GM12864 (cell line): ENCODE results near the gene EXOC3.

Experiments
- DNase-seq: peaks from one replicate; pipeline ENCODE4 v3.0.0-alpha.2; 2011; ENCODE audit warnings: low read depth
- H3K4me3 ChIP-seq: 2 replicates; pipeline ENCODE4 v1.5.1; 2011; ENCODE audit warnings: mild to moderate bottlenecking, low read depth, low read length, control low read depth
- CTCF ChIP-seq: IDR thresholded peaks from 2 replicates; pipeline ENCODE4 v1.5.1; 2011; ENCODE audit warnings: low read depth, mild to moderate bottlenecking, moderate library complexity, low read length, control low read depth, inconsistent platforms; ENCODE audit errors: missing control alignments

The EXOC3 gene

GRCh38 chr5:428754-429452 lies 14.1 kb upstream of the EXOC3 start:
- DNase-seq = no peak
- no peak overlapping the region for H3K4me3 ChIP-seq
- no peak for TF ChIP-seq CTCF

GRCh38 chr5:429453-430188 lies 13.4 kb upstream of the EXOC3 start:
- DNase-seq = no peak
- H3K4me3 ChIP-seq = no peak overlapping the region
- TF ChIP-seq CTCF = no peak

GRCh38 chr5:430214-430925 lies 12.6 kb upstream of the EXOC3 start:
- DNase-seq = no peak
- no peak overlapping the region for H3K4me3 ChIP-seq
- TF ChIP-seq CTCF = no peak

GRCh38 chr5:431001-431710 lies 11.8 kb upstream of the EXOC3 start:
- peak; percentile 90 for TF ChIP-seq CTCF
- DNase-seq = peak; percentile 30
- no peak overlapping the region for H3K4me3 ChIP-seq

GRCh38 chr5:431711-432050 lies 11.3 kb upstream of the EXOC3 start:
- H3K4me3 ChIP-seq = no peak overlapping the region
- TF ChIP-seq CTCF = no peak
- no peak for DNase-seq

- H3K4me3 ChIP-seq = no peak overlapping the region
Measured at GRCh38 chr5:432201-432927, 10.6 kb upstream of the EXOC3 start.

More at GRCh38 chr5:432201-432927, 10.6 kb upstream of the EXOC3 start:
- TF ChIP-seq CTCF = no peak
- DNase-seq = no peak
